GM12873 (cell line): Measurements from ENCODE around the gene REPS2.

Source experiments
- TF ChIP-seq, protein P1 (sequence below): IDR thresholded peaks from 2 replicates; pipeline ENCODE4 v1.5.1; 2012; ENCODE audit warnings: low read depth, mild to moderate bottlenecking, moderate library complexity, low read length, control low read depth; ENCODE audit not compliant: insufficient read depth; ENCODE audit errors: missing control alignments

Gene REPS2

DNA sequence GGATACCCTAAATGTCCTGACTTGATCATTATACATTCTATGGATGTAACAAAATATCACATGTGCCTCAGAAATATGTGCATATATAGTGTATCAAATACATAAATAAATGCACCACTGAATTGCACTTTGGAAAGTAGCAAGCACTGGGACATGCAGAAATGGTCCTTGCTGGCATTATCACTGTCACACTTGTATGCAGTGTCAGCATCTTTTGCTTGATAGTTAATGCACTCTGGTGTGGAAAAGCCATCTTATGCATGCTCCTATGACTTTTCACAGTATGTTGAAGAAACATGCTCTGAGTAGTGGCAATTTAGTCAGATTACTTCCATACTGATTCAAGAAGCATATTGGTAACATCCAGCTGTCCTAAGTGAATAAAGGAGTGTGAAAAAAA is 27.5 kb upstream of the REPS2 start:
- TF ChIP-seq, protein P1, sequence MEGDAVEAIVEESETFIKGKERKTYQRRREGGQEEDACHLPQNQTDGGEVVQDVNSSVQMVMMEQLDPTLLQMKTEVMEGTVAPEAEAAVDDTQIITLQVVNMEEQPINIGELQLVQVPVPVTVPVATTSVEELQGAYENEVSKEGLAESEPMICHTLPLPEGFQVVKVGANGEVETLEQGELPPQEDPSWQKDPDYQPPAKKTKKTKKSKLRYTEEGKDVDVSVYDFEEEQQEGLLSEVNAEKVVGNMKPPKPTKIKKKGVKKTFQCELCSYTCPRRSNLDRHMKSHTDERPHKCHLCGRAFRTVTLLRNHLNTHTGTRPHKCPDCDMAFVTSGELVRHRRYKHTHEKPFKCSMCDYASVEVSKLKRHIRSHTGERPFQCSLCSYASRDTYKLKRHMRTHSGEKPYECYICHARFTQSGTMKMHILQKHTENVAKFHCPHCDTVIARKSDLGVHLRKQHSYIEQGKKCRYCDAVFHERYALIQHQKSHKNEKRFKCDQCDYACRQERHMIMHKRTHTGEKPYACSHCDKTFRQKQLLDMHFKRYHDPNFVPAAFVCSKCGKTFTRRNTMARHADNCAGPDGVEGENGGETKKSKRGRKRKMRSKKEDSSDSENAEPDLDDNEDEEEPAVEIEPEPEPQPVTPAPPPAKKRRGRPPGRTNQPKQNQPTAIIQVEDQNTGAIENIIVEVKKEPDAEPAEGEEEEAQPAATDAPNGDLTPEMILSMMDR = no peak

- TF ChIP-seq, protein P1 = no peak
These were observed 26.4 kb upstream of the REPS2 start for GRCh38 chrX:16920075-16920474.

- TF ChIP-seq, protein P1 = no peak
These were observed 23.3 kb upstream of the REPS2 start for GRCh38 chrX:16923157-16923556.

DNA sequence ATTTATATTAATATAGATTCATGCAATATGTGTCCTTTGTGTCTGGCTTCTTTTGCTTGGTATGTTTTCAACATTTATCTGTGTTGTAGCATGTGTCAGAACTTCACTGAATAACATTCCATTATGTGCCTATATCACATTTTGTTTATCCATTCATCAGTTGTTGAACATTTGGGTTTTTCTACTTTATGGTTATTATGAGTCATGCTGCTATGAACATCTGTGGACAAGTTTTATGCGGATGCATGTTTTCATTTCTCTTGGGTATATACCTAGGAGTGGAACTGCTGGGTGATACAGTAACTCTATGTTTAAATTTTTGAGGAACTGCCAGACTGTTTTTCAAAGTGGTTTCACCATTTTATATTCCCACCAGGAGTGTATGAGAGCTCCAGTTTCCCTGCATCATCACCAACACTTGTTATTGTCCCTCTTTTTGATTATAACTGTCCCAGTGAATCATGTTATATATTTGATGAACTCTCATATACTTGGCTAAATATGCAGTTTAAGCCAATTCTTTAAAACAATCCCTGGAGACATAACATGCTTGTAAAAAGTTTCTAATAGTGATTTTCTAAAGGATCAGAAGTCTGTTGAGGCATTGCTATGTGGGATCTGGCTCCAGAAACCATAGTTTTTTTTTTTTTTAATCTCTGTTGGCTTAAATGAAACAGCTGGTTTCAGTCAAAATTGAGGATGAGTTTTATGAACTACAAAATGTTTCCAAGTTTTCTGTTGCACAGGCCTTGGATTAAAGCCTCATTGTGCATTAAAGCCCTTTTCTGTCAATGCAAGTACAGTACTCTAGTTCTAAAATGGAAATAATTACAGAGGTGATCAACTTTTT is 21.6 kb upstream of the REPS2 start:
- TF ChIP-seq, protein P1 = no peak

GRCh38 chrX:16930392-16930791 is 16.1 kb upstream of the REPS2 start:
- TF ChIP-seq, protein P1 = no peak

DNA sequence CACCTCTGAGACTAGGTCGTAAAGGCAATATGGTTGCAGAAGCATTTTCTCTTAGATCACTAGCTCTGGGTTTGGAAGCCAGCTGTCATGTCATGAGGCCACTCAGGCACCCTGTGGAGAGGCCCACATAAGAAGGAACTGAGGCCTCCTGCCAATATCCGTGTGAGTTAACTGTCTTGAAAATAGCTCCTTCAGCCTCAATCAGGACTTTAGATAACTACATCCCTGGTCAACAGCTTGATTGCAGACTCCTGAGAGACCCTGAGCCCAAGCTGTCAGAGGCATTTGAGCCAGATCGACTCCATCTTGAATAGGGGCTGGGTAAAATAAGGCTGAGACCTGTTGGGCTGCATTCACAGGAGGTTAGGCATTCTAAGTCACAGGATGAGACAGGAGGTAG is 15.1 kb upstream of the REPS2 start:
- TF ChIP-seq, protein P1 = no peak

DNA sequence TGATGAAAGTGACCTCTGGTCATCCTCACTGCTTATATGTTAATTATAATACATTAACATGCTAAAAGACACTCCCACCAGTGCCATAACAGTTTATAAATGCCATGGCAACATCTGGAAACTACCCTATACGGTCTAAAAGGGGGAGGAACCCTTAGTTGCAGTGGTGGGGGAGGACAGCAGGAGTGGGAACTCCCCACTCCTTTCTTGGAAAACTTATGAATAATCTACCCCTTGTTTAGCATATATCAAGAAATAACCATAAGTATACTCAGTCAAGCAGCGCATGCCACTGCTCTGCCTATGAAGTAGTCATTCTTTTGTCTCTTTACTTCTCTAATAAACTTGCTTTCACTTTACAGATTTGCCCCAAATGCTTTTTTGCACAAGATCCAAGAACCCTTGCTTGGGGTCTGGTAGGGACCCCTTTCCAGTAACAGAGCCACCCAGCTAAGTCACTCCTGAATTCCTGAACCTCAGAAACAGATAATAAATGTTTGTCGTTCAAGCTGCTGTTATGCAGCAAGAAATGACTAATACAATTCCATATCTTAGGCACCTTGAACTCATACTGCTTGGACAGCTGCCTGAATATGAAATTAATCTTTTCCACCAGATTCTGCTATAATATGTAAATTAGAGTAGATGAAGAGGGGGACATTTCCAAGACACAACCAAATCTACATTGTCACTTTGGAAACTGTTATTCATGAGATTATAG is 14.4 kb upstream of the REPS2 start:
- TF ChIP-seq, protein P1 = no peak
